Medulla oblongata (tissue), 1 donor: ENCODE measurements around the gene KDSR.
A peak's percentile ranks its signal among the peaks of the same experiment; 100 is the strongest.

ENCODE experiments used
- DNase-seq: peaks from one replicate; pipeline ENCODE4 v3.0.0-alpha.2; 2015; ENCODE audit errors: extremely low spot score

KDSR gene

DNA sequence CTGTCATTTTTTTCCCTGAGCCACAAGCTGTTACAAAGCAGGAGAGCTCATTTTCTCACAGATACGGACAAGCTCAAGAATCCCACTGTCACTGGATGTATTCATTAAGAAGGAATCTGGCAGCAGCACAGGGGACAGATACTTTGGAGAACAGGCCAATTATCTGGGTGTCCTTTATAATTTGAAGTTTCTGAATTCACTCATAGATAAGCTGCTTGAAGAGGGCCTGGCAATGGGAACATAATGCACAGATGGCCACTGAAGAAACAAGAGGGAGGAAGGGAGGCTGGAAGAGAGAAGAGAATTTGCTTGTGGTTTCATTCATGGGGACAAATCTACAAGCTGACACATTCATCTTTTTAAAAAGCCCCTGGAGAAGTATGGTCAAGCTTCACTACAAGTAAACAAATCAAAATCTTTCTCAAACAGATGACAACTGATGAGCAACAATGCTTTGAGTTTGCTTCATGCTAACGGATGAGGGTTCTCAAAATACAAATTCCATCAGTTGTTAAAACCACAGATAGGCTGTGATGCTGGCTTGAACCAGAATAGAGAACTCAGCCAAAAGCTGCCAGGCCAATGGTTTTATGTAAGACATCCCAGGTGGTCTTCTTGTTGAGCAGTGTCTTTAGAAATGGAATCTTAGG, 59.3 kb downstream of the KDSR start:
- peak; percentile 36 for DNase-seq

DNA sequence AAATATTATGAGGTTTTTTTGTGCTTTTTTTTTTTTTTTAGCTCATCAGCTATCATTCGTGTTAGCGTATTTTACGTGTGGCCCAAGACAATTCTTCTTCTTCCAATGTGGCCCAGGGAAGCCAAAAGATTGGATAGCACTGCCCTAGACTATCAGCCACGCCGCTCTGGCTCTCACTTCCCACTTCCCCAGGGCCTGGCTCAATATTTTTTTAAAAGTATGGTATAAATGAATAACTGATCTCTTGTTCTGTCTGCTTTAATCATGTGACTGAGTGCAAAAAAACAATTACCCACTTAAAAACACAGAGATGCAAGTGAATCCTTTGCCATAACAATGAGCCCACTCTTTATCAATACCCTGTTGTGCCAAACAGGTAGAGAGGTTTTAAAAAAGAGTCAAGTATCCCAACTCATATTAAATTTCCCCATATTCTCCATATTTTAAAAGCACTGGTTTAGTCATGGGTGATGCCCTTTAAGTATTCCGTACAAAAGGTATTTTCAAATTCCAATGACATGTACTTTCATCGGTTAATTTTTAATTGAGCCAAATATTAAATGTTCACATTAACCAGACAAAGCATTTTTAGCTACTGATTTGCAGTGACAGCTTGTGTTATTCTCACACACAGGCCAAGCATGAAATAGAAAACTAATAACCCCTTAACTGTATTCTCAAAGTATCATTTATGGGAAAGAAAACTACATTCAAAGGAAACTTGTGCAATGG, 60.0 kb downstream of the KDSR start:
- DNase-seq: no peak

DNA sequence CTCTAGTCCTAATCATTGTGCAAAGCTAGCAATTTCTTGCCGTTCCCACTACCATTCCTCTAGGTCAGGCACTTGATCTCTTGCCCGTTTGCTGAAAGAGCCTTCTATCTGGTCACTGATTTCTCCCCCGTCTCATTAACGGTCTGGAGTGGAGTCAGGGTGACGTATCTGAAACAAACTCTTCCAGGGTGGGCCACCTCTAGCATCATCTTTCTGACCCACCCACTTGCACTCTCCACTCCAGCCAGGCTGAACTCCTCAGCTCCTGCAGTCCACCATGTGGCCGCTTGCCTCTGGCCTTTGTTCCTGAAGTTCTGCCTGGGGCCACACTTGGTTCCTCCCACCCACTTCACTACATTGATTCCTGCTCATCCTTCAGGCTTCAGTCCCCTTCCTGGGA, 60.8 kb downstream of the KDSR start:
- no peak for DNase-seq

DNA sequence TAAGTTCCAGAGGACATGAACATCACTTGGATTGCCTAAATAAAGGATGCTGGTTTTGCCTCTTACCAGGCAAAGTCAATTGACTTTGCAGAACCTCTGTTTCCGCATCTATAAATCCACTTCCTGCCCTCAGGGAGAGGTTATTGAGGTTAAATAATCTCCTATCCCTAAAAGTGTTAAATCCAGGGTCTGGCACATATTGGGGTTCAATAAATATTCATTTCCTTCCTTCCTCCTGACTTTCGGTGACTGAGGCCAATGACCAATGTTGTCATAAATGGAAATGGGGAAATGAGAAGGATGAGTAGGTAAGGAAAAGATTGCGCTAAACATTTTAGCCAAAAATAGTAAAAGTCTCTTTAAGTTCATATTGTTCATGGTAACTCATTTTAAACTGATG, 63.5 kb downstream of the KDSR start:
- DNase-seq: peak; percentile 44

DNA sequence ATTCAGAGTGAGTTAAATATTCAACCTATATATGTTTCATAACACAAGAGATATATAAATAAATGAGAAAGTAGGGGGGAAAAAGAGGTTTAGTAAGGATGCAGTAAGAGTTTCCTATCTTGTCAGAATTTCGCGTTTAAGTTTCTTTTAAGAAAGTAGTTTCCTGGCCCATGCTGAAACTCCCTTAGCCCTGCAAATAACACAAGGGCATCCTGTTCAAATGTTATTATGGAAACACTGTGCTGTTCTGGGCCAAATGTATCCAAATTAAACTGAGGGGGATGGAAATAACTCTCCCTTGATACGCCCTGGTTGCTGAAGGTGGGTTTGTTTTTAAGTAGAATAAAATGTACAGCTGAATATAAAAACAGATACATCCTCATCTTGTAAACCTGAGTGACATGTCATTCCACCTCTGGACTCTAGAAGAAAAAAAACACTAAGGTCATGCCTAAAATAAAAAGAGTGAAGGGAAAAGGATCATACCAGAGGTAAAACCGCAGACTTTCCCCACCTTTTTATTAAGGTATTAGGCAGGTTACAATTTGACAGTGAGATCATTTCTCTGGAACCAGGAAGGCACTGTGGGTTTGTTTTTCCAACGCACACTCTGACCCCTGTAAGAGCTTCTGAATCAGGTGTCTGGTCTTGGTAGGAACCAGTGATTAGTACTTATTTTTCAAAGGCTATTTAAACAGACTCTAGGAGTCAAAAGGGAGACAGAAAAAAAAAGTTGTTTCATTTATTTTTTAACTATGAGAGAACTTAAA, 64.2 kb downstream of the KDSR start:
- DNase-seq: no peak

DNA sequence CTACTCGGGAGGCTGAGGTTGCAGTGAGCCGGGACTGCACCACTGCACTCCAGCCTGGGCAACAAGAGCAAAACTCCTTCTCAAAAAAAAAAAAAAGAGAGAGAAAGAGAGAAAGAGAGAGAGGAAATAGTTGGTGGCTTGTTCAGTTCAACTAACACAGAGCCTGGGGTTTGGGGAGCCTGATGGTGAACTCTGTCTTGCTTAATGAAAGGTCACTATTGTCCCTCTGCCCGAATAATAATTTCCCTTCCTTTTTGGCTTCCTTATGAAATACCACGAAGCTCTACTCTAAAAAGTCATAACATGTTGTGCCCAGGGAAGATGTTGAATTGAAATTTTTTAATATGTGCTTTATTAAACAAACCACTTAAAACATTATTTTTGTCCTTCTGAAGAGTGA, 64.8 kb downstream of the KDSR start:
- no peak for DNase-seq

DNA sequence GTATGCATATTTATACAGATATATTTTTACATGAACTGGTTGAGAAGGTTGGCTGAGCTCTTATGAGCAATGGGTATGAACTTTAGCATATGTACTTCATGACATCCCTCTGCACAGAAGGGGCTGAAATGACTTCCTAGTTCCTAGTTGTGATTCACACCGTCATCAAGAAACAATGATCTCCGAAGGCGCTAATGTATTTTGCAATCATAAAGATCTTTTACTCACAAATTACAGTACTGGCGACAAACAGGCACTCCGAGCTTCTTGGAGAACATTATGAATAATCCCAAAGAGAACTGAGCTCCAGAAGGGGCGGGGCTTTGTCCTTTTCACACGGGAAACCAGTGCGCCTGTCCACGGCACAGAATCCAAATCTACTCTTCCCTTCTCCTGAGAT, 65.6 kb downstream of the KDSR start:
- no peak for DNase-seq

DNA sequence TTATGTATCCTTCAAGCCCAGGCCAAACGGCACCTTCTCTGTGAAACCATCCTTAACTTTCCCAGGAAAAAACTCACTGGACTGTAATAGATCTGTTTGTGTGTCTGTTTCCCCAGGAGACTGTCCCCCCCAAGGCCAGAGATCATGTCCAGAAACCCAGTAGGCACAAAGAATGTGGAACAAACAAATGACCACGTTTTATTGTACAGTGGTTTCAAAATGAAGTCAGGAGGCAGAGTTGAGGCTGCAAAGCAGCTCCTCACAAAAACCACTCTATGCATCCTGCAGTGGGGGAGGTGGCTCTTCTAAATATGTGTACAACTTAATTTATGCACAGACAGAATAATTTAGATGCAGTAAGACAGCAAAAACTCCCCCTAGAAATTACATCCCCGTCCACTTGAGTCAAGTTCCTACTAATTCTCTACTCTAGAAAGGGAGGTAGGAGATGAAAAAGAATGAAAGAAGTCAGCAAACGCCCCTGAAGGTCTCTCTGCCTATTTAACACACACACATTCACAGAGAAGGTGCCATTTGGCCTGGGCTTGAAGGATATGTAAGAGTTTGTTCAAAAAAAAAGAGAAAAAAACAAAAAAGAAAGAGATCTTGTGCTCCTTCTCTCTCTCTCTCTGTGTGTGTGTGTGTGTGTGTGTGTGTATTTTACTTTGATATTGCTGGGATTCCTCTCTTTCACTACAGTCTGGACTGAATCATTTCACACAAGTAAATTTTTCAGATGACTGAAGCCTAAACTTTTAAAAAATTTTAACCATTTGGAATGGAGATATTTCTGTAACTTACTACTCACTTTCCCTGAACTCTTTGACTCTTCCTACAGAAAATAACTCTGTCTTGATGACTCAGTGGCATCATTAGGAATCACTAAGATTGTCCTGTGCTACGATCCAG, 66.9 kb downstream of the KDSR start:
- no peak for DNase-seq

DNA sequence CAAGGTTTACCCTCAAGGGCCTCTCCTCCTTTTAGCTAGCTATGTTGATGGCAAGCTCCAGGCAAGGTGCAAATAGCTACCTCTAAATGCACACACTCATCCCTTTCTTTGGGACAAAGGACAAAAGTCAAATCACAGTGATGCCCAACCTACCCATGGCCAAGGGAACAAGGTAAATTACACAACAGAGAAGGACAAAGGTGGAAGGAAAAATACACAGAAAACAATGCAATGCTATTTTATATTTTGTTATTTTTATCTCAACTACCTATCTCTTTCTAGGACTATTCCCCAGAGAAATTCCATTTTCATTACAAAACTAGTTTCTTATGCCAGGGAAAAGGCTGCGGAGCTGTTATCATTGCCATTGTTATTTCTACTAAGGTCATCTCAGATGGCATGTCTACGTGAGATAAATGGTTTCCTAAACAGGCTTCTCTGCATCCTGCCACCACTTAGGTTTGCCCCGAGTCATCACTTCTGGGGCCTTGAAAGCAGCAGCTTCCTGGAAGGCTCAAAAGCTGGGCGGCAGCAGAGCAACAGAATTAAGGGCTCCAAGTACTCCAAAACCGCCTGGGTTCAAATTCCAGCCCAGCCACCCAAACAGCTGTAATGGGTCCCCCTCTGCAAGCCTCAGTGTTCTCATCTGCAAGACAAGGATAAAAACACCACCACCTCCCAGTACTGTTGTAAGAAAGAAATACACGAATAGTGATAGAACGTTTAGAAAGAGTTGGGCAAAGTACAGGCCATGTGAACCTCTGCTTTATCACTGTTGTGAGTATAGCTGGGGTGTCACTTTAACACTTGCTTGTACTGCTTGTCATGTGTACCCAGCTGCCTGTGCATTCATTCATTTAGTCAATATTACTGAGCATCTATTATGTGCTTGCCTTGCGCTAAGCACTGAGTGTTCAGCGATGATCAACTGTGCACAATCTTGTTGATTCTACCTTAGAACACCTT, 68.3 kb downstream of the KDSR start:
- no peak for DNase-seq

DNA sequence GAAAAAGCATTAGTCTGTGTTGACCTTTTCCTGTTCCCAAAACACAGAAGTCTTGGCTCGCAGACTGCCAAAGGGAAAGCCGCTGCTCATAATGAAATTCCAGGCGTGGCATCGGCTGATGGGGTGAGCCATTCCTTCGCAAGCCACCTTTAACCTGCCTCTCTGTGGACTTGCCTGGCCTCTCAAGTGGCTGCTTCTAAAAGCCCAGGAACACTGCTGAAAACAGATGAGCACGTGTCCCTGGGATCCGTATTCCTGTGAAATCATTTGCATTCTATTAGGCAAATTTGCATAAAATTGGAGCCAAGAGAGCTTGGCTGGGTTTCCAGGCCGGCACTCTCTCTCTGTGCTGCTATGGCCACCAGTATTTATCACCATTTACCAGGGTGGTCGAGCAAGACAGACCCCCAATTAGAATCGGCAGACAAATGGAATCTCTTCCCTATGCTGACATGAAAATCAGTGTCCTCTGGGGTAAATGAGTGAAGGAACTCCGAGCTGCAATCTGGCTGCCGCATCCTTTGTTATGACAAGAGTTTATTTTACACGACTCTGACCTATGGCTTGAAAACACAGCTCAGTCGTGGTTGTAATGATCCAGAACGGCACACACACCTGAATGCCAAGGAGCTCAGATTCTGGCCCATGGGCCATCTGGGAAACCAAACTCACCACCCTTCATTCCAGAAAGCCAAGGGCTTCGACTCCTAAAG, 69.2 kb downstream of the KDSR start:
- DNase-seq: peak; percentile 66

DNA sequence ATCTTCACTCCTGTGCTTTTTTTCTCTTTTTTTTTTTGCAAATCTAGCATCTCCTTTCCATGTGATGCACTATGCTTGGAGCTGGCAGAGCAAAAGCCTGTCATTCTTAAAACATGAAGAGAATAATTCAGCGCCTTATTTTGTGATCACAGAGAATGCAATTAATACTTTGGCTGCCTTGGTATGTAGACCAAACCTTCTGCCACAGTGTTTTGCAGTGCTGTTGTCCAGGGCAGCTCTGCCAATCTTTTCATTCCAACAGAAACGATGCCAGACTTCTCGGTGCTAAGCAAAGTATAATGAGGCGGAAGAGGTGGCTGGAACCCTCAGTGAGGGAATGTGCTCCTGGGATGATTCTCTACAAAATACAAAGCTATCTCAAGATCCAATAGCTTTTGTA, 73.1 kb downstream of the KDSR start:
- DNase-seq: peak; percentile 81

DNA sequence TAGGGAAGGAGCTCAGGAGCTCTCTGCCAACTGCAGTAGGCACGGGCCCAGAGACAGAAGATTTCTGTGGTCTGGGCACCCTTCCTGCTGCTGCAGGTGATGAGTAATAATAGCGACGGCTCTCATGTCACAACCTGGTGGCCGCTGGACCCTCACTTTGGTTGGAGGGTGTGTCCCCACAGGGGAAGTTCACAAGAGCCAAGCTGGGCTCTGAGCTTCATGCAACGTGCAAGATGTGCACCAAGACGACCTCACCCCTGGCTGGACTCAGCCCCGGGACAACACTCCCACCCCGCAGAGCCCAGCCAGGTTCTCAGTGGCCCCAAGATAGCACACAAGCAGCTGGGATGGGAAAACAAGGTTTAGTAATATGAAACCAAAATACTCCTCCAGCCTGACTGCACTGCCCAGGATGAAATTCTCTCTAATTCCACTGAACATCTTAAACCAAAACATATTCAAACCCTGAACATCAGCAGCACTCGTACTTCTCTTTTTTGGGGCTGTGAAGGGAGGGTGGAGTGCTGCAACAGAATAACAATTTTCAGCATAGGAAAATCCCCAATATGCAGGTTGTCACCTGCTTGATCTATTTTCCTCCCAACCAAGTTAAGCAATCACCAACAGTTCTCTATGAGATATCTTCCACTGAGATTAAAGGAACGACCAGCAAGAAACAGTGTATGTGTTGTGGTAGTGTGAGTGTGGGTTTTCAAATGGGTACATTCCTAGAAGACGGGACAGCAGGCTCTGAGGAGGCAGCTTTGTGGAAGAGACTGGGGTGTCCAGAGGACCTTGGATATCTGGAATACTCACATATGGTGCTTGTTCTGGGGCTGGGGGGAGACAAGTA, 73.9 kb downstream of the KDSR start:
- DNase-seq: no peak

DNA sequence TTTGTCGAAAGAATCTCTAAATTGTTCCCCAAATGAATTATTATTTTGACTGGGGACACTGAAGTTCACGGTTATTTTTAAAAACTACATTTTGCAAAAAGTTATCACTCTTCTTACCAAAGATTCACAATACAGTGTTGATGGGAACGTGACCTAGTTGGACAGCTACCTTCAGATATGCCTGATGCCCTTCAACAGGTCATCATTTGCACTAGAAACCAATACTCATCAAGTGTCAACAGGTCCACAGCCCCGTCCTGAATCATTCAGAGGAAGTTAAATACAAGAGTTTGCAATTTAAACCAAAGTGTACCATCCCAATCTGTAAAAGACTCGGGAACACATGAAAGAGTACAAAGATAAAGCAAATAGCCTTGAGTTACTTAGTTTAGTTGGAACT, 75.7 kb downstream of the KDSR start:
- DNase-seq: no peak

DNA sequence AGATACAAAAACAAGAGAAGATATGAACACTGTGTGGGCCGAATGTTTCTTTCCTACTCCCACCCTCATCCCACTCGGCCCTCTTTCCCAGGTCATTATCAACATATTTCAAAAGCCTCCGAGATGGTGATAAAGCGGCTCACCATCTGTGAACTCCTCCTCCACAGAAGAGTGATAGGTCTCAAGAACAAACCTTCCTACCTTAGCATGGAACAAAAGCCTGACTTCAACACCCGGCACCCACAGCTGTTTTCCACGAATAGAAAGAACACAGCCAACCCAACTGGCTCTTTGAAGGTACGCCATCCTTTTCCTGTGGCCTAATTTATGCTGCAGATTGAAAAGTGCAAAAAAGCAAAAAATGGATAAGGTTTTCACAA, 76.2 kb downstream of the KDSR start:
- no peak for DNase-seq

DNA sequence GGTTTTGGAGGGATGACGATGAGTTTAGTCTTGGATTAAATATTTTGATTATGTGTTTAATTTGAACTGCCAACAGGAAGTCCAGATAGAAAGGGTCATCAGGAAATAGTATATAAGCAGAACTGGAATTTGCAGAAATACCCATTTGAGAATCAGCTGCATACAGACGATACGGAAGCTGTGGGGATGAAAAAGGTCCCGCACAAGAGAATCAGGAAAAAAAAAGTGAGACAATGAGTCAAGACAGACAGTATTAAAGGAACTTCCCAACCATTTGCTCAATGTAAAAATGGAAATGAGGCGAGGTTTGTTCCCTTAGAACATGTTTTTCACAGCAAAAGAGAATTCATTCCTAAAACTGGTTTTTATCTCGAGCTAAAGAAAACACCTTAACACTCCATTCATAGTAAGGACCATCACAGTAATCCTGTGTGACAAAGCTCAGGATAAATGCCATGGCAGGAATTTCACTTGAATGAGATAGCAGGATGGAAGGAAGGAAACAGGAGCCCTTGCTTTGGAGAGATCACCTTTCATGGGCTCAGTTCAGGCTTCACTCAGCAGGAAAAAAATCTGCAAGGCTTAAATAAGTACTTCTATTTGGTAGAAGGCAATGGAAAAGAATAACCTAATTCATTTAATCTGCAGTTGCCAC, 76.7 kb downstream of the KDSR start:
- DNase-seq: no peak

DNA sequence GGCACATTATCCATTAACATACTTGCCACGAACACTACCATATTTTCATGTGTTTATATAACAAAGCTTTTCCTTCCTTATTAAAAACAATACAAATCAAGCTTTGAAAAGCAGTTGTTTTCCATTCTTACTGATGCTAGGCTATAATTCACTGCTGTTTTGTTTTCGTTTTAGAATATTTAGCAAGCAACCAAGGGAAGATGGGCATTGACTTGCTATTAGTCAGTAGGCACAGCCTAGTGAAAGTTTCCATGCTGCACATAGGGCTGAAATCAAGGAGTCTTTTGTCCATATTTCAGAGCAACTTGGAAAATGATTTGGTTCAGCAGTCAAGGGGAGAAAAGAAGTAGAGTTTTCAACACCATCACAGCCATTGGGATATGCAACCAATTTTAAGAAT, 78.7 kb downstream of the KDSR start:
- no peak for DNase-seq

DNA sequence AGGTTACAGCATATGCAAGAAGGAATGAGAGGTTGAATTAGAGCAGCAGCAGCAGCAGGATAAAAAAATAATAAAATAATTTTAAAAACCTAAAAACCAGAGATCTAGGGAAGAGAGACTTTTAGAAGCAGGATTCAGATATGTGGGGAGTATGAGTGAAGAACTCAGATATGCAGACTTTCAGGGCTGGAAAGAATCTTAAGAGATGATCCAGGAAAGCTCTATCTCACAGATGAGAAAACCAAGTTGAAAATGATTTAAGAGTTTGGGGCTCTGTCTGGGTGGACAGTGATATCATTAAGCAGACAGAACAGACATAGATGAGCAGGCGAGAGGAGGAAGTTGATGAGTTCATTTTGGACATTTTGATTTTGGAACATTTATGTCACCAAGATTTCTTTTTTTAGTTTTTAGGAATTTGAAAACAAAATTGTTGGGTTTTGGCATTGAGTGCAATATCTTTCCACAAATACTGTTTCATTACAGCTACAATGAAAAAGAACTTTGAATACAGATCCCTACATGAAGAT, 79.2 kb downstream of the KDSR start:
- DNase-seq: no peak

DNA sequence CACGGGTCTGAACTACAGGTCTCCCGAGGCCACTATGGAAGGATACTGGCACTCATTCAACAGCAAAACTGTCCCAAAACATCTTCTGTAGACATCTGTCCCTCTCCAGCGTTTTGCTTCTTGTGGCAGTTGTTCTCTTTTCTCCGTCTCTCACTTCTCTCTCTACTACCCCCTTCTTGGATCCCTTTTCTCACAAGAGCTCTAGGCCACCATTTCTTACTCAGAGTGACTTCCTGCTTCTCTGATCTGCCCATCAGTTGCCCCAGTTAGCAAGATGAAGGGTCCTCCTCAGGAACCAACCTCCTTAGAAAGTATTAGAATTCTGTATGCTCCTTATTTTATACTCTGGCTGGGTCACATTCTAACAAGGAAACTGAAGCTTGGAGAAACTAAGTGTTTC, 80.1 kb downstream of the KDSR start:
- no peak for DNase-seq
